GM23248 (cell line): ENCODE data around the gene MTMR11.

Experiments used
- EZH2 ChIP-seq: fragments of 200-600 bp; sonication (generic); IDR thresholded peaks from 2 replicates; pipeline ENCODE4 v1.6.1; 2018; ENCODE audit warnings: antibody characterized with exemption, mild to moderate bottlenecking; ENCODE audit not compliant: insufficient read depth, poor library complexity, severe bottlenecking
- EZH2phosphoT487 ChIP-seq: fragments of 200-600 bp; sonication (generic); IDR thresholded peaks from 2 replicates; pipeline ENCODE4 v1.6.1; 2018; ENCODE audit warnings: antibody characterized with exemption, moderate library complexity, mild to moderate bottlenecking, low read depth; ENCODE audit not compliant: insufficient read depth

- TF ChIP-seq EZH2phosphoT487 (no peak), EZH2 (no peak)
Observed at GRCh38 chr1:149934356-149934755, 2.3 kb downstream of the MTMR11 start.
